HFF-Myc (cell line): ENCODE results near the gene OR10A3.

Experiments
- DNase-seq: peaks from one replicate; pipeline ENCODE4 v3.0.0-alpha.2; 2011; ENCODE audit warnings: low read depth; ENCODE audit errors: extremely low read depth
- H3K4me3 ChIP-seq: replicated peaks from 2 replicates; pipeline ENCODE4 v1.5.1; 2011; ENCODE audit warnings: low read depth, mild to moderate bottlenecking, control low read depth, low read length
- CTCF ChIP-seq: IDR thresholded peaks from 2 replicates; pipeline ENCODE4 v1.5.1; 2012; ENCODE audit warnings: mild to moderate bottlenecking, low read depth, low read length, control low read depth; ENCODE audit errors: missing control alignments

The OR10A3 gene

DNA sequence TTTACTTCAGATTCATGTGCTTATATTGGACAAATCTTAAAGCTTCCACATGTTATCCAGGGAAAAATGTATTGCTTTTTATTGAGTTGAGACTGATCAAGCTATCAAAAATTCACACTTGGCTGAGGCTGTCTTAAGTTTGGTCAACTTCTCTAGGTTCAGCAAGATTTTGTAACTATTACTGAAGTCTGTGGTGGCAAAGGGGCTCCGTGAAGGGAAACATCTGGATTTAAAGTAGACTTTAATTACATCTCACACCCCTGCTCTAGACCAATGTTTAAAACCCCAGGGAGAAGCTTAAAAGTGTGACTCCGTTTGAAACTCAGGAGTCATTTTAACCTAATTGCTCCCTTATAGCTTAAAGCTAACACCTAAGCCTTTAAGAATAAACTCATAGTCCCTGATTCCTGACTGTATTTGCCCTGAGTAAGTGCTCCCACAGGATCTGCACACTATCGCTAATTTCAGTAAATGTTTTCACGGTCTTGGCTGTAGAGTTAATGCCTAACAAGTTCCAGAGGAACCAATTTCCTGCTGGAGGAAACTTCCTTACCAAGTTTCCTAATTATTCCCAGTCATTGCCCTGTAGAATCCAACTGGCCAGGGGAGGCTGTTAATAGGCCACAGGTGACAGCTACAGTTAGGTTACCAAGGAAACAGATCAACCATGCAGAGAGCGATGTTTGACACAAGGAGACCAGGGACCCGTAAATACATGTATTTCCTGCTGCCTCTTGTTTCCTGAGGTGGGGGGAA lies 50.9 kb downstream of the OR10A3 start:
- no peak for TF ChIP-seq CTCF
- H3K4me3 ChIP-seq: no peak overlapping the region
- no peak for DNase-seq

DNA sequence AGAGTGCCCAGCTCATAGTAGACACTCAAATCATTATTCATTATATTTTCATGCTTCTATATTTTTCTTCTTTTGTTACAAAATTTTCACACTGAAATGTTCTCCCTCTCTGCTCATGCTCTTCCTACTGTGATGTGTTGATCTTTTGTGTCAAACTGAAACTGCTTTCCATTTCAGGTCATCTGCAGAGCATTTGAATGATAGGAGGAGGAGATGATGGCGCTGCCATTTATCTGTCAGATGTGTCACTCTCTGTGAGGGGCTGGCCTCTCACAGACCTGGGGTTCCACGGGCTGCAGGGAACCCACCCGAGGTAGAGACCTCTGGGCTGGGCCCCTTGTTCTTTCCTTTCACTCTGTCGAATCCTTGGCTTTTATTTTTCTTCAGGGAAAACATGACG lies 51.5 kb downstream of the OR10A3 start:
- no peak overlapping the region for H3K4me3 ChIP-seq
- no peak for DNase-seq
- TF ChIP-seq CTCF: no peak
